HG03175 (cell line): ENCODE data around the gene USH2A.
"Not testable (repeated sequence)": the region's sequence is repeated elsewhere in the genome, so short reads cannot be mapped to it uniquely, and the experiment has no call there.

Experiments
- ATAC-seq: cut with Tn5 transposase; IDR thresholded peaks from one replicate; pipeline ENCODE4 v1.9.1; 2021; ENCODE audit warnings: mild to moderate bottlenecking, moderate library complexity; ENCODE audit not compliant: unreplicated experiment

The USH2A gene

DNA sequence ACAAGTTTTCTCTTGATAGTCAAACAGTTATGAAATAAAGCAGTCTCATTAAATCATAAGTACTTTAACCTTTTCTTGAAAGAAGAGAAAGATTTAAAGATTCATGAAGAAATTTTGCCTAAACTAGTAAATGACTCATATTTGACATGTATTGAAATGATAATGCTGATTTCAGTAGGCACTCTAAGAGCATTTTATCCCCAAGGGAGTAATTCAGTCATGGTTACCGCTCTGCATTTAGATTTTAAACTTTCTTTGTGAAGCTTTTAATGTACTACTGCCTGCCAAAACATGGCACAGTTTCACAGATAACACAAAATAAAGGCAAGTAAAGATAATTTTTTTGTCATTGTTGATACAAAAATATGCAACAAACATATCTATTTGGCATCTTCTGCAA lies 6.8 kb downstream of the USH2A start:
- ATAC-seq = no peak

DNA sequence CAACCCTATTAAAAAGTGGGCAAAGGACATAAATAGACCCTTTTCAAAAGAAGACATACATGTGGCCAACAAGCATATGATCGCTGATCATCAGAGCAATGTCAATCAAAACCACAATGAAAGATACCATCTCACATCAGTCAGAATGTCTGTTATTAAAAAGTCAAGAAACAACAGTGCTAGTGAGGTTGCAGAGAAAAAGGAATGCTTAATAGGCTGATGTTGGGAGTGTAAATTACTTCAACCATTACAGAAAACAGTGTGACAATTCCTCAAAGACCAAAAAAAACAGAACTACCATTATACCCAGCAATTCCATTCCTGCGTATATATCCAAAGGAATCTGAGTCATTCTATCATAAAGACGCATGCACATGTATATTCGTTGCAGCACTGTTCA lies 13.2 kb downstream of the USH2A start:
- ATAC-seq = no peak

DNA sequence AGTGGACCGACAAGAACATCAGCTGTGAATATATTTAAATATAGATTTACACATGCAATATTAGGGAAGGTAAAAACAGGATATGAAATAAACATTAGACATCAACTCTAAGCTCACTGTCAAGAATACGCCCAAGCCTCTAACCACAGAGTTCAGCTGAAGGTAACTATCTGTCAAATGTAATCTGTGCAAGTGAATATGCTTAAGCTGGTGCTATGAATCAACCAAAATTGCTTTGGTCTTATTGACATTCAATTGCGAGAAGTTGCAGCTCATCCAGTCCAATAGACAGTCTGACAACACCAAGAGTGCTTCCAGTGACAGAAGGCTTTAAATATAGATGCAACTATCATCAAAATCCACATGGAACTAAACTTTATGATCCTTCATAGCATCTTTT lies 32.3 kb downstream of the USH2A start:
- no peak for ATAC-seq

DNA sequence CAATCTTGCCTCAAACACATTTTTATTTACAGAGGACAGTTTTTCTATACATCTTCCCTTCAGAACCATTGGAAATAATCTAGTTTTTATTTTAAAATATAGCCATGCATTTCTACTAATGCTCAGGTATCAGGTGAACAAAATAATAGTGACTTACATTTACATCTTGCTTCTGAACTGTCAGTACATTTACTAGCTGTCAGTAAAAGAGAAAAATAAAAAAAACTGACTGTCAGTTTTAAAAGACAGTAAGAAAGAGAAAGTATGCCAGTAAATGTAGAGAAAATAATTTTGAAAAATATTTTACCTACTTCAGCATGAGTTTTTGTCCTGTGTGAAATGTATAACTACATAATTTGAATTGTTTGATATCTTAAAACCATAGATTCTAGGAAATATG lies 33.5 kb downstream of the USH2A start:
- ATAC-seq = no peak

DNA sequence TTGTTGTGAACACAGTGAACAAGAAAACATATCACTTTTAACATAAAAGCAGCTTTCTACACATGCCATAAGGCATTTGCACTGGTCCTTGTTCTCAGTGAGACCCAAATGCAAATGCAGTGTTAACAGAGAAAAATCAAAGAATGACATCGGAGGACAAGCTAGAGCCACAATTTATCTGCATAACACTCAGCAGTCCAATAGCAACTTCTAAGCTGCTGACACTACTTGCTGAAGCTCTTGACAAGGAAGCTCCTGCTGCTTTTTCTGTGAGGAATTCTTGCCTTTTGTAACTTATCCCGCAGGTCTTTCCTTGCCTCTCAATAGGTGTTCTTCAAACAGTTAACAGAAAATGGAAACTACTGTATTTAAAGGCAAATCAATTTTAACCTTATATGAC lies 34.7 kb downstream of the USH2A start:
- no peak for ATAC-seq

DNA sequence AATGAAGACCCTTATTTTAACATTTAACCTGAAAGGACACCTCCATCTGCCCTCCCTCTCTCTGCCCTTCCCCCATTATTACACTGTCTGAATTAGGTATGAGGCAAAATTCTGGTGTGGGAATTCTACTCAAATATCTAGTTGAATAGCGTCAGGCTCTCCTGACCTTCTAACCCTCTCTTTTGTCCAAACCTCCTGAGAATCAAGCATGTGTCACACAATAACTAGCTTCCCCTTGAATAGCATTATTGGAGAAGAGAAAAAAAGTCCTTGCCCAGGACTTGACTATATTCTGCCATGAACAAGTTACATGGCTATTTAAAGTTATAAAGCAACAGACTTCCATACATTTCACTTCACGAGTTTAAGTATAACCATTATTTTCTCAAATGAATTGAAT lies 35.5 kb downstream of the USH2A start:
- ATAC-seq = no peak

DNA sequence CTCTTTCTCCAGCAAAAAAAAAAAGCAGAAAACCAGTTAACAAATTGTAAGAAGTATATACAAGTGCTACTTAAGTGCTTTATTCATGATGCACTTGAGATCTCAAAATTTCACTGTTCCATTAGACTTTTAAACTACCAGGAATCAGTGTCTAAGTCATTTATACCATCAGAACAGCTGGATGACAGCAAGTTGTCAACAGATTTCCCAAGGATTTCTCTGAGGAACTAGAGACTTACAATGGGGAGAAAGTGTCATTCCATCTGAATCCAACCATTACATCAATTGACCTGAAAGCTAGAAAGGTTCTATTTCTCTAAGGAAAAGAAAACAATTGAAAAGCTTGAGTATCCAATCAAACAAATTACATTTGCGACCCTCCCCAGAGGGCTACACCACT lies 43.8 kb downstream of the USH2A start:
- no peak for ATAC-seq

DNA sequence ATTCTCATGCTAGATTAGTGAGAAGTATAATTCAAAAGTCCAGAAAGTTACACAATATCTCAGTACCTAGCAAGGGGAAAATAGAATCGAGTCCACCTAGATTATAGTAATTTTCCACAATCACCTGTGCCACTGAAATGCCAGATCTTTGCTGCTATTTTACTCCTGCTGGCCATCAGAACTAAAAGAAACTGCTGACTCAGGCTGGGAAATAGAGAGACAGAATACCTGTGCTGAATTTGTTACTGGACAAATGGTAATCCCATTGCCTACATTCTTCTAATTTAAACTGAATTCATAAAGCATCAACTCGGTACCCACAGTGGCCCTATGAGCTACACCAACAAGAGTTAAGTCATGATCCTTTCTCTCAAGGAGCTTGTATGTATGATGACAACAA lies 55.0 kb downstream of the USH2A start:
- no peak for ATAC-seq

DNA sequence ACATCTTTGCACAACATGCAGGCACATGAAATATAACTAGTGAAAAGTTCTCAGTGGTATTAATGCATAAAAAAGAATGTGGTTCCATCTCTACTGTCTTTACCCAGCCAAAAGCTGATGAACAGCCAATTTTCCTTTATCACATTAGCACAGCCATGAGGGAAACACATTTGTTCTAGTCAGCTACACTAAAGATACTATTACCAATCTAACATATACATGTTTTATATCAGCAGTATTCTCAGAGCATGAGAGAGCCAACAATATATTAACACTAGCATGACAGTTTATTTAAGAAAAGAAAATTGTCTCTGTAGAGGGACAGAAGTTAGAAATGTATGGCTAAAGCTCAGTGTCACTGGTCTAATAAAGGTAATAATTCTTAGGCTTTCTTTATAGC lies 56.3 kb downstream of the USH2A start:
- ATAC-seq = no peak

DNA sequence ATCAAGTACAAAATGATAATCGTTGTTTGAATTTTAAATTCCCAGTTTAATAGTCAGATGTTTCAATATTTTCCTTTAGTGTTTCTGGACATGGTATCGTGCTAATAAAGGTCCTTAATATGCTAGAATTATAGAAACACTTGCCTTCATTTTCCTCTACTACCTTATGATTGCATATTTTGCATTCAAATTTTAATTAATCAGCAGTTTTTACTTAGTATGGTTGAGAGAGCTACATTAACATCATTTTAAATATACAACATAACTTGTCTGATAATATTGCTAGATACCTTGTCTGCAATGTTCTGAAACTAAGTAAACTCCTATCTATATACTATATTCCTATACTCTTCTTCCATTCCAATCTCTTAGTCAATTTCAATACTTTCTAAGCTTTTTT lies 66.3 kb downstream of the USH2A start:
- no peak for ATAC-seq

DNA sequence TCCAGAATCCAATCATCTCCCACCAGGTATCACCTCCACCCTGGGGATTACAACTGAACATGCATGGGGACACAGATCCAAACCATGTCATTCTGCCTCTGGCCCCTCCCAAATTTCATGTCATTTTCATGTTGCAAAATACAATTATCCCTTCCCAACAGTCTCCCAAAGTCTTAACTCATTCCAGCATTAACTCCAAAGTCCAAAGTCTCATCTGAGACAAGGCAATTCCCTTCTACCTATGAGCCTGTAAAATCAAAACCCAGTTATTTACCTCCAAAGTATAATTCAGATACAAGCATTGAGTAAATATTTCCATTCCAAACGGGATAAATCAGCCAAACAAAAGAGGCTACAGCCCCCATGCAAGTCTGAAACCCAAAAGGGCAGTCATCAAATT lies 73.1 kb downstream of the USH2A start:
- no peak for ATAC-seq

DNA sequence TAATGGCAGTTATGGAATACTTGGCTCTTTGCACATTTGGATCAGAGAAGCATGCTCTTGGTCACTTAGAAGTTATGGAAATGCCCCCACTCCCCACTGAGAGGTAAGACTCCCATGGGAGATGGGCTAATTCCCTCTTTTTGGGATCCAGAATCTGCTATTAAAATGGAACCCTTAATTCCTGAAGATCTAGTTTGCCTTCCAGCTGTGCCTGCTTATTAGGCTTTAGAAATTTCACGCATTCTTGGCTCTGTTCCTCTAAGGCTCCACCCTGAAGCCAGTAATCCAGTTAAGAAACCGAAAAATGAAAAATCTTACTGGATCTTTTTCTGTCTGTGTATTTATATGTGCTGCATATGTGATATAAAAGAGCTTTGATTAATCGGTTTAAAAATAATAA lies 76.7 kb downstream of the USH2A start:
- no peak for ATAC-seq

DNA sequence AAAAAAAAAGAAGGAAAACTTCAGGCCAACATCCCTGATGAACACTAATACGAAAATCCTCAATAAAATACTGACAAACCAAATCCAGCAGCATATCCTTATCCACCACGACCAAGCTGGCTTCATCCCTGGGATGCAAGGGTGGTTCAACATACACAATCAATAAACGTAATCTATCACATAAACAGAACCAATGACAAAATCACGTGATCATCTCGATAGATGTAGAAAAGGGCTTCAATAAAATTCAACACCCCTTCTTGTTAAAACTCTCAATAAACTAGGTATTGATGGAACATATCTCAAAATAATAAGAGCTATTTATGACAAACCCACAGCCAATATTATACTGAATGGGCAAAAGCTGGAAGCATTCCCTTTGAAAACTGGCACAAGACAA lies 82.7 kb downstream of the USH2A start:
- not testable (repeated sequence) for ATAC-seq

DNA sequence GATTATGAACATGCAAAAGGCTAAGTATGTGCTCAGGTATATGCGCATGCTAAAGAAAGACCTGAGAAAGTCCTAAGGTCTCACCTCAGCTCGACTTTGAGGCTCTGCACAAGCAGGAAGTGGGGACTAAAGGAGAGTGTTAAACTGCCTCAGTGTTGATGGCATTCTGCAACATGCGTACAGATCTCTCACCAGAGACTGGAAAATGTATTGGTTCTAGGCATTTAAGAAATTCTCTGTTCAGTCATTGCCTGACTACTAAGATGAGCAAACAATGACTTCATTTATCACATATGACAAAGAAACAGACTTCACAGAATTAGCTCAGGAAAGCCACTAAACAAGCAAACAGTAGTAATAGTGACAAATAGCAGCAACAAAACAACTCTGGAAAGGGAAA lies 90.8 kb downstream of the USH2A start:
- ATAC-seq = no peak

DNA sequence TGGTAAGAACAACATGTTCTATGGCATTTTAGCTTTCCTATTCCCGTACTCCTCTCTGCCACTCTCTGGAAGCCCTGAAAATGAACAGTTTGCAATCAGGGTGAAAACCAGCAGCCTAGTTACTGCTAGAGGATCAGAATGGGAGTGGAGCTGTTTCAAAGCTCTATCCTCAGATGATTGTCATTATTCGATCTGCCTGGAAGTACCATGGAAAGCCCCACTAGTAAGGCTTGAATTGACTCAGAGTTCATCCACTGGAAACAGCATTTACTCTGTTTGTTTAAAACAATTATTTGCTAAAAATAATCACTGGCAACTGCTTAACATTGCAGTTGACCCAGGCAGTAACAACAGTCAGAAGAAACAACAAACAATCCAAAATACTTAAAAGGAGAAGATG lies 91.2 kb downstream of the USH2A start:
- ATAC-seq = no peak

DNA sequence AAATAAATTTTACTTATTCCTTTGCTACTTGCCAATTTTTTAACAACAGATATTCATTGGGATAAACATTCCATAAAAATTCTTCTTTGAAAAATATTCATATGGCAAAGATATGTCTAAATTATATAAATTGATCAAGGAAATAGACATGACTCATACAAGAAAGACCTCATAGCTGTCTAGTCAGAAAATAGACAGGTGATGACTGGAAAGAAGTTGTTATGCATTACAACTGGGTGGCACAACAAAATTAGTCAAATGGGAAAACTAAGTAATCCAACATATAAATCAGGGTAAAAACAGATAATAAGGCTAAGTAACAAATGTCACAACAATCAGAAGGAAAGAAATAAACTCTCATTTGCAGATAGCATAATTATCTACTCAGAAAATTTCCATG lies 92.0 kb downstream of the USH2A start:
- ATAC-seq = no peak

DNA sequence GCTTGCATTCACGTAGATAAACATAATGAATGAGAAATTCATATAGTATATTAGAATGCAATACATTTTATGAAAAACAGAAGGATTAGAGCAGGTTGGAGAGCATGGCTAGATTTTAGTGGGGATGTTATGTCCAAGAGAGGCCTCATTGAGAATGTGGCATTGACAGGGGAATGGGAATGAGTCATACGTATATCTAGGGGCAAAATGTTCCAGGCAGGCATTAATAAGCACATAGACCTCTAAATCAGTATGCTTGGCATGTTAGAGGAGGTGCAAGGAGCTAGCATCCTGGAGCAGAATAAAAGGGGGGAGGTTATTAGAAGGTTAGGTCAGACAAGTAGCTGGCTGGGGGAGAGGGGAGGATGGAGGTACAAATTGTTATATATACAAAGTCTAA lies 93.0 kb downstream of the USH2A start:
- no peak for ATAC-seq

DNA sequence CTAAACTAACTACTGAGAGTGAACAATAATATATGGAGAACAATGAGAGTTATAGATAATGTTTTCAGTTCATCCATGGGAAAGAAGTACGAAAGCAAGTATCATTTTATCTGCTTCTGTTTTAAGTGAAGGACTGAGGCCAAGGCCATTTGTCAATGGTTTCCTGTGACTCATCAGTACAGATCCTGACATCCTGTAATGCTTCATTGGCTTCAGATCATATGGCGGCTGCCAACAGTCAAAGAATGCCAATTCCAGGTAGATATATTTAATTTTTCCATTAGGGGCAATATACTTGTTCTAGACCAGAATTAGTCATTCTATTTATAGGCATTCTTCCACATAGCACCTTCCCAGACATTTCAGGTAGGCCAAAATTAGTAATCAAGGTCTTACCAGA lies 97.3 kb downstream of the USH2A start:
- ATAC-seq = no peak

DNA sequence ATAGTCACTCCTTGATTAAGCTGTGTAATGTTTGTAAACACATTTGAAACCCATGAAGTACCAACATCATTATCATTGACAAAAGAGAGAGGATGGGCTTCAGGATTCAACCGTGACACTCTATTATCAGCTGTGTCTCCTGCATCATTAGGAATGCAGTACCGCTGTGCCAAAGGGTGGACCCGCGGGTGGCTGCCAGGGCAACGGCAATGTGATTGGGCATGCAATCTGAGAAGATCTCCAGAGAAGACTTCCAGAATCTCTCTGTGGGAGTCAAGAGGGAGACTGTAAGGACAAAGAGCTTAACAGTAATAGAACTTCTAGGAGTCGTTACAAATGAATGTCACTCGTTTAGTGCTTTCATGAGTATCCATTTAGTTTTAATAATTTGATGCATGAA lies 97.9 kb downstream of the USH2A start:
- ATAC-seq = no peak

DNA sequence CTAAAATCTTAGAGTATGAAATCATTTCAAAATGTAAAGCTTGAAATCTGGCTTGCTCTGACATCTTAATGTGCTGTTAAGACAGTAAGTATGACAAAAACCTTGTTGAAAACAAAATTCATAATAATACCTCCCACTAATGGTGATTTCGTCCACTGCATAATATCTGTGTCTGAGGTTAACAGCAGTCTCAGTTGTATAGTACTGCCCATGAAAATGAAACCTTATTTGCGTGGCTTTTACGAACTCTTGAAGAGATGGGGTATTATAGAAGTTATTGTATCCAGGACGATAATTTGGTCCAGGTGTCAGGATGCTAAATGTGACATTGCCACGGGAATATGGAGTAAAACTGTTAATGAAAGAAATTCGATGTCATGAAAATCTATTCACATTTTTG lies 99.9 kb downstream of the USH2A start:
- no peak for ATAC-seq

DNA sequence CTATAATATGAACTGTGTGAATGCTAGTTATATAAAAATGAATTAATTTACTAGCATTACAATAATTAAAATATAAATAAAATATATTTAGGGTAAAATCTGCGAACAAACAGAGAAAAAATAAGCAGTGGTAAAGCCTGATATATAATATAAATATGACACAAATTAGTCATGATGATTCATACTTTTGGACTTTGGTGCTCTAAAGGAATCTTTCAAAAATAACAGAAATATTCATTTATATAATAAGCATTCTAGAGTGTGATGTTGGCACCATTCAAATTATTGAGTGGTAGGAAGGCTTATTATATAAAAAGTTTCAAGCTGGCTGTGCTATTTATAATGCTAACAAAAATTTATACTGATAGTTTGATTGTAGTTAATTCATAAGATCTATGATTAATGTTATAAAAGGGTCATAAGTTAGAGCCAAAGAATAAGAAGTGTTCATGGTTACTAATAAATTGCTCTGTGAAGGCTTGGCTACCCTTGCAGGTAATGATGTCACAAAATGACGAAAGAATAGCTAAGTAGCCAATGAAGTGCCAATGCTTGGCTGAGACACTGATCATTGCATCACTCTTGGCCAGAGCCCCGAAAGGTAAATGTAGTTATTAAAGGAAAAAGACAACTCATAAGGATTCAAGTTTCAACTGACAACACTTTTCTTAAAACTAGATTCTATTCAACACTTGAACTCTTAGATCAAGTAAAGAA lies 108.7 kb downstream of the USH2A start:
- ATAC-seq = no peak

DNA sequence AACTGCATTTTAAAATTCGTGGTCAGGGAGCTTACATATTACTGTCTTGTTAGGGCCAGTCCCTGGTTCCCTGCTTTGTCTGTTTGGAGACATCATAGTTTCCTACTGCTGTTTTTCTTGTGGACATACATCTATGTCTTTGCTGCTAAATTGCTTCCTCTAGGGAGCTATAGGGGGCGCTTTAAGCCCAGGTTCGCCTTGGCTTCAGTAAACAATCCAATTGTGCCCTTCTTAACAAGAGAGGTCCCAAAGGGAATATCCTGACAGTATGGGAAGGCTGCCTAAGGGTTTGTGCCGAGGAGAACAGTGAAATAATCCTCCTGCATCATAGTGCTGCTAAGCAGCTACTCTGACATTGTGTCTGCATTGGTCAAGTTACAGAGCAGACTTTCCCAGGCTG lies 112.5 kb downstream of the USH2A start:
- ATAC-seq = no peak

DNA sequence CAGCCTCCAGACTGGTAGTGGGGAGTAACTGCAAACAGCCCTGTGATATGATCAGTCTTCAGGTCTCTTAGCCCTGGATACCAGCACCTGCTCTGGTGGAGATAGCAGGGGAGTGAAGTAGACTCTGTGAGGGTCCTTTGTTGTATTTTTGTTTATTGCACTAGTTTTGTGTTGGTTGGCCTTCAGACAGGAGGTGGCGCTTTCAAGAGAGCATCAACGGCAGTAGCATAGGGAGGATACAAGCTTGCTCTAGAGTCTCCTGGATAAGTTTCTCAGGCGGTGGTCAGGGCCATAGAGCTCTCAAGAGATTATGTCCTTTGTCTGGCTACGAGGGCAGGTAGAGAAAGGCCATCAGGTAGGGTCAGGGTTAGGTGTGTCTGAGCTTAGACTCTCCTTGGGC lies 116.4 kb downstream of the USH2A start:
- no peak for ATAC-seq

DNA sequence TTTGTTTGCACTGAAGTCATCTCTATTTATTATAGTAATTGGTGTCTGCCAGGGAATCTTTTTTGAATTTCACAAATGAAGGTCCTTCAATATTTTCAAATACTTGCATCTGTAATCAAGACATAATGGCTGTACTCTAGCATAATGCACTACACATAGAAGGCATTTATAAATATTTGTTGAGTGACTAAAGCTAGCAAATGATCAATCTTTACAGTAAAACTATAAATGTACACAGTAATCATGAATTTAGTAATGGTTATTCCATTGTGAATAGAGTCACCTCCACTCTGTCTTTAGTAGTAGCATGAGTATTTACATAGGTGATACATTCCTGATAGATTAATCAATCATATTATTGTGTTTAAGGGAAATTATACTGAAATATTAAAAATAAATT lies 119.6 kb downstream of the USH2A start:
- no peak for ATAC-seq
